Measurements from ENCODE around the gene CX3CR1.
A peak's percentile ranks its signal among the peaks of the same experiment; 100 is the strongest.

Gene CX3CR1

GRCh38 chr3:39295184-39295775, 15.4 kb upstream of the CX3CR1 start:
- ChIA-PET POLR2A (no interaction called here), CTCF (interaction anchor here (0.6 kb wide), 1 partner anchor 18 kb away, joined by 3 read pairs; no protein-coding TSS in a partner anchor)
- no peak for DNase-seq (ENCODE audit: extremely low spot score)
- TF ChIP-seq ARNT (IDR thresholded peaks at IDR 0.05): no peak
- TF ChIP-seq FOXA1 (IDR thresholded peaks at IDR 0.05): no peak
- TF ChIP-seq ZNF384 (IDR thresholded peaks at IDR 0.05): no peak
- no peak for TF ChIP-seq SUZ12 (IDR thresholded peaks at IDR 0.05)
- TF ChIP-seq PKNOX1 (IDR thresholded peaks at IDR 0.05): no peak
- TF ChIP-seq BHLHE40 (IDR thresholded peaks at IDR 0.05; ENCODE audit: borderline replicate concordance): no peak
- TF ChIP-seq FOXM1 (IDR thresholded peaks at IDR 0.05; ENCODE audit: borderline replicate concordance): no peak
- TF ChIP-seq L3MBTL2 (conservative IDR thresholded peaks at IDR 0.05): no peak
- TF ChIP-seq NFRKB (IDR thresholded peaks at IDR 0.05): no peak
- no peak for TF ChIP-seq CTBP1 (IDR thresholded peaks at IDR 0.05; ENCODE audit: borderline replicate concordance)

- ChIA-PET POLR2A (no interaction called here), CTCF (no interaction called here)
- DNase-seq (ENCODE audit: extremely low spot score): no peak
- TF ChIP-seq ELF4 (IDR thresholded peaks at IDR 0.05) (no peak), BHLHE40 (IDR thresholded peaks at IDR 0.05; ENCODE audit: borderline replicate concordance) (no peak), L3MBTL2 (conservative IDR thresholded peaks at IDR 0.05) (no peak), LEF1 (IDR thresholded peaks at IDR 0.05; ENCODE audit: borderline replicate concordance) (no peak), SP1 (IDR thresholded peaks at IDR 0.05) (no peak), CTBP1 (IDR thresholded peaks at IDR 0.05; ENCODE audit: borderline replicate concordance) (no peak), FOXM1 (IDR thresholded peaks at IDR 0.05; ENCODE audit: borderline replicate concordance) (no peak), HDGF (IDR thresholded peaks at IDR 0.05; ENCODE audit: borderline replicate concordance) (no peak), ZNF384 (IDR thresholded peaks at IDR 0.05) (no peak), PKNOX1 (IDR thresholded peaks at IDR 0.05) (no peak), TARDBP (IDR thresholded peaks at IDR 0.05) (no peak), FOXK2 (IDR thresholded peaks at IDR 0.05) (no peak), SUZ12 (IDR thresholded peaks at IDR 0.05) (no peak), ARNT (IDR thresholded peaks at IDR 0.05) (no peak), FOXA1 (IDR thresholded peaks at IDR 0.05) (no peak), NFRKB (IDR thresholded peaks at IDR 0.05) (no peak)
Observed at GRCh38 chr3:39294446-39295183, 14.8 kb upstream of the CX3CR1 start.

GRCh38 chr3:39292961-39293360, 13.1 kb upstream of the CX3CR1 start:
- CTCF ChIA-PET: interaction anchor here (0.6 to 4.3 kb wide), 7 partner anchors 9 to 448 kb away, joined by 3 to 40 read pairs (median 4); partner anchors contain the start of gene XIRP1
- POLR2A ChIA-PET: no interaction called here
- TF ChIP-seq HDGF (IDR thresholded peaks at IDR 0.05; ENCODE audit: borderline replicate concordance): no peak
- no peak for TF ChIP-seq BHLHE40 (IDR thresholded peaks at IDR 0.05; ENCODE audit: borderline replicate concordance)
- TF ChIP-seq ZNF384 (IDR thresholded peaks at IDR 0.05): no peak
- TF ChIP-seq FOXM1 (IDR thresholded peaks at IDR 0.05; ENCODE audit: borderline replicate concordance): no peak
- no peak for TF ChIP-seq ELF4 (IDR thresholded peaks at IDR 0.05)
- no peak for TF ChIP-seq L3MBTL2 (conservative IDR thresholded peaks at IDR 0.05)
- TF ChIP-seq SP1 (IDR thresholded peaks at IDR 0.05): no peak
- no peak for TF ChIP-seq TARDBP (IDR thresholded peaks at IDR 0.05)
- no peak for TF ChIP-seq ARNT (IDR thresholded peaks at IDR 0.05)
- TF ChIP-seq NFRKB (IDR thresholded peaks at IDR 0.05): no peak
- no peak for TF ChIP-seq SUZ12 (IDR thresholded peaks at IDR 0.05)
- DNase-seq (ENCODE audit: extremely low spot score): no peak

- POLR2A ChIA-PET: interaction anchor here (1.5 kb wide), 1 partner anchor 102 kb away, joined by 5 read pairs; no protein-coding TSS in a partner anchor
- CTCF ChIA-PET: interaction anchor here (0.9 to 4.3 kb wide), 15 partner anchors 10 to 195 kb away, joined by 3 to 40 read pairs (median 4); partner anchors contain the start of gene XIRP1
- peak; percentile 78 for TF ChIP-seq PKNOX1 (IDR thresholded peaks at IDR 0.05)
- TF ChIP-seq ARNT (IDR thresholded peaks at IDR 0.05): no peak
- DNase-seq (ENCODE audit: extremely low spot score): peak; percentile 80
Observed at GRCh38 chr3:39291903-39292329, 12.1 kb upstream of the CX3CR1 start.

- DNase-seq (ENCODE audit: extremely low spot score): no peak
- POLR2A ChIA-PET: no interaction called here
- CTCF ChIA-PET: interaction anchor here (0.9 to 4.3 kb wide), 7 partner anchors 12 to 185 kb away, joined by 3 to 40 read pairs (median 6); partner anchors contain the start of gene XIRP1
- TF ChIP-seq TARDBP (IDR thresholded peaks at IDR 0.05): no peak
- TF ChIP-seq FOXA1 (IDR thresholded peaks at IDR 0.05): no peak
- TF ChIP-seq FOXM1 (IDR thresholded peaks at IDR 0.05; ENCODE audit: borderline replicate concordance): no peak
- no peak for TF ChIP-seq LEF1 (IDR thresholded peaks at IDR 0.05; ENCODE audit: borderline replicate concordance)
- no peak for TF ChIP-seq BHLHE40 (IDR thresholded peaks at IDR 0.05; ENCODE audit: borderline replicate concordance)
- TF ChIP-seq HDGF (IDR thresholded peaks at IDR 0.05; ENCODE audit: borderline replicate concordance): no peak
- TF ChIP-seq NFRKB (IDR thresholded peaks at IDR 0.05): no peak
- no peak for TF ChIP-seq SUZ12 (IDR thresholded peaks at IDR 0.05)
- no peak for TF ChIP-seq SP1 (IDR thresholded peaks at IDR 0.05)
- no peak for TF ChIP-seq ELF4 (IDR thresholded peaks at IDR 0.05)
- TF ChIP-seq ZNF384 (IDR thresholded peaks at IDR 0.05): no peak
- no peak for TF ChIP-seq CTBP1 (IDR thresholded peaks at IDR 0.05; ENCODE audit: borderline replicate concordance)
- TF ChIP-seq ARNT (IDR thresholded peaks at IDR 0.05): no peak
- TF ChIP-seq PKNOX1 (IDR thresholded peaks at IDR 0.05): no peak
- no peak for TF ChIP-seq L3MBTL2 (conservative IDR thresholded peaks at IDR 0.05)
- TF ChIP-seq FOXK2 (IDR thresholded peaks at IDR 0.05): no peak
Observed at GRCh38 chr3:39290255-39290654, 10.4 kb upstream of the CX3CR1 start.
